22Rv1 (cell line): ENCODE data around the gene DBNDD2.

Experiments used
- H3K27ac ChIP-seq: fragments of 450-650 bp; 2 replicates; pipeline ENCODE4 v1.5.1; 2017
- ZFX ChIP-seq: fragments of 450-650 bp; IDR thresholded peaks from 2 replicates; pipeline ENCODE4 v1.6.1; 2017; ENCODE audit warnings: antibody characterized with exemption, borderline replicate concordance
- TF ChIP-seq, protein P1 (sequence below): fragments of 450-650 bp; IDR thresholded peaks from 2 replicates; pipeline ENCODE4 v1.5.1; 2017; ENCODE audit warnings: mild to moderate bottlenecking

DBNDD2 gene

DNA sequence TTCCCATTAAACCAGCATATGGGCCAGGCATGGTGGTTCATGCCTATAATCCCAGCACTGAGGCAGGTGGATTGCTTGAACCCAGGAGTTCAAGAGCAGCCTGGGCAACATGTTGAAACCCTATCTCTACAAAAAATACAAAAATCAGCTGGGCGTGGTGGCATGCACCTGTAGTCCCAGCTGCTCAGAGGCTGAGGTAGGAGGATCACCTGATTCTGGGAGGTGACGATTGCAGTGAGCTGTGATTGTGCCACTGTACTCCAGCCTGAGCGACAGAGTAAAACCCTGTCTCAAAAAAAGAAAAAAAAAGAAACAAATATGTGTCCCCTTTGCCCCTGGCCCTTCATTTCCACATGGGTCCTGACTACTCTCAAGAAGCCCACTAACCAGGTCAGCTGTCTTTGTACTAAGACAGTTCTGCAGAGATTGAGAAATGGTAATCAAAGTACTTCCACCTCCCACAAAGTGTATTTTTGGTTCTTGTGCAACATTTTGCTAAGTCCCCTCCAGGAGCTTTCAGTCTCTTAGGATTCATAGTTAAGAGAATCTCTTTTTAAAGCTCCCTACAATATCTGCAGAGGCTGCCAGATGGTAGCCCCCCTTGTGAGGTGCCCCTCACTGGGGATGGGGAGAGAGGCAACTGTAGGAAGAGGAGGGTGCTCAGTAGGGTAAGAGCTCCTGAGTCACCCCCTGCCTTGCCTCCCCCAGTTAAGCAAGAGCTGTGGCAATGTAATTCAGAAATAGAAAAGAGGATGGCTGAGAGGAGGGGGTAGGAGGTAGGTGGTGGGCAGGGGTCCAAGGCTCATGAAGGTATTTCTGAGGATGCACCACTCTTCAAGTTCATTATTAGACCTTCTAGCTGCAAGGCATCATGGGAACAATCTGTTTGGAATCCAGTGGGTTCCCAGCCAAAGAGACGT lies 44.9 kb downstream of the DBNDD2 start:
- H3K27ac ChIP-seq: no peak overlapping the region
- TF ChIP-seq, protein P1, sequence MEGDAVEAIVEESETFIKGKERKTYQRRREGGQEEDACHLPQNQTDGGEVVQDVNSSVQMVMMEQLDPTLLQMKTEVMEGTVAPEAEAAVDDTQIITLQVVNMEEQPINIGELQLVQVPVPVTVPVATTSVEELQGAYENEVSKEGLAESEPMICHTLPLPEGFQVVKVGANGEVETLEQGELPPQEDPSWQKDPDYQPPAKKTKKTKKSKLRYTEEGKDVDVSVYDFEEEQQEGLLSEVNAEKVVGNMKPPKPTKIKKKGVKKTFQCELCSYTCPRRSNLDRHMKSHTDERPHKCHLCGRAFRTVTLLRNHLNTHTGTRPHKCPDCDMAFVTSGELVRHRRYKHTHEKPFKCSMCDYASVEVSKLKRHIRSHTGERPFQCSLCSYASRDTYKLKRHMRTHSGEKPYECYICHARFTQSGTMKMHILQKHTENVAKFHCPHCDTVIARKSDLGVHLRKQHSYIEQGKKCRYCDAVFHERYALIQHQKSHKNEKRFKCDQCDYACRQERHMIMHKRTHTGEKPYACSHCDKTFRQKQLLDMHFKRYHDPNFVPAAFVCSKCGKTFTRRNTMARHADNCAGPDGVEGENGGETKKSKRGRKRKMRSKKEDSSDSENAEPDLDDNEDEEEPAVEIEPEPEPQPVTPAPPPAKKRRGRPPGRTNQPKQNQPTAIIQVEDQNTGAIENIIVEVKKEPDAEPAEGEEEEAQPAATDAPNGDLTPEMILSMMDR: no peak
- no peak for TF ChIP-seq ZFX

DNA sequence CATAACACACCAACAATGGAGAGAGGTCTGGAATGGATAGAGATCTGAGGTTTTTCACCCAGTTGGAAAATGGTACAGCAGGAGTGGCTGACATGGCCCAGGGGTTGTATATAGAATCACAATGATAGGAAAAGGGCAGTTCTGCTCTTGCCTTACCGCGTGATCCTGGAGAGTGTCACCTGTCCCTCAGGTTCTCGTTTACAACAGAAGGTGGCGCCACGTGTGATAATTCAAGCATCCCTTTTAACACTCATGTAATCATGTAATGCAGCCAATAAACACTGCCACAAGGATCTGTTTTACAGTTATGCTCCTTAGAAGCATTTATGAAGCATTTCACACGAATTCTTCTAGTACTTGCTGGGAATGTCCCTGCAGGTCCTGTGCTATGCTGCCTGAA lies 48.5 kb downstream of the DBNDD2 start:
- no peak overlapping the region for H3K27ac ChIP-seq
- no peak for TF ChIP-seq ZFX
- TF ChIP-seq, protein P1: peak; percentile 69

DNA sequence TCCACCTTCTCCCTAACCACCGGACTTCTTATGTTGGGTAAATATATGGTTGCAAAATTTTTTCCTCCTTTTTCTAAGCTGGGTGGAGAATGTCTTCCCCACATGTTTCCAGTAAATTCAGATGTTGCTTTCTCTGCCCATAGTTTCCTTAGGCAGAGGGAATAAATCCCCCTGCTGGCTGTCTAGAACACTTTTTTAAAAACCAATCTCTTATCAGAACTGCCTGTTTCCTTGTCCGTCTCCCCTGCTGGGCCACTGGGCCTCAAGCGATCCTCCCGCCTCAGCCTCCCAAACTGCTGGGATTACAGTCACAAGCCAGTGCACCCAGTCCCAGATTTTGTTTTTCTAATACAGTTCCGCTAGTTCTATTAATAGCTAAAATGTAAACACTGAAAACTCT lies 51.5 kb downstream of the DBNDD2 start:
- H3K27ac ChIP-seq: no peak overlapping the region
- TF ChIP-seq ZFX: no peak
- TF ChIP-seq, protein P1: peak; percentile 30
